Neutrophil (primary cell): ENCODE data around the gene GATA2.

Experiments used
- H3K27ac ChIP-seq: fragments of 200-600 bp; sonication (generic); 2 replicates; pipeline ENCODE4 v1.5.1; 2016; ENCODE audit warnings: mild to moderate bottlenecking, moderate library complexity
- H3K27me3 ChIP-seq: fragments of 200-600 bp; sonication (generic); 2 replicates; pipeline ENCODE4 v1.6.0; 2016; ENCODE audit warnings: mild to moderate bottlenecking
- H3K36me3 ChIP-seq: fragments of 200-600 bp; sonication (generic); 2 replicates; pipeline ENCODE4 v1.5.1; 2017
- H3K4me1 ChIP-seq, 2 experiments: fragments of 200-600 bp in 1 of 2; sonication (generic) in 1 of 2; 1 replicate in 1 of 2; 2 replicates in 1 of 2; pipeline versions ENCODE4 v1.5.1 to v1.6.1; 2013 to 2016; ENCODE audit warnings: low read depth in 1 of 2, low read length in 1 of 2, mild to moderate bottlenecking in 1 of 2, moderate library complexity in 1 of 2; ENCODE audit not compliant: control insufficient read depth in 1 of 2, insufficient read depth in 1 of 2
- H3K4me3 ChIP-seq, 2 experiments: fragments of 200-600 bp in 1 of 2; sonication (generic) in 1 of 2; 1 replicate in 1 of 2; 2 replicates in 1 of 2; pipeline ENCODE4 v1.5.1; 2013 to 2016; ENCODE audit warnings: low read depth in 1 of 2, low read length in 1 of 2, mild to moderate bottlenecking in 1 of 2, moderate library complexity in 1 of 2
- H3K9me3 ChIP-seq: fragments of 200-600 bp; sonication (generic); 2 replicates; pipeline ENCODE4 v1.5.1; 2016
- TF ChIP-seq, protein P1 (sequence below): fragments of 200-600 bp; sonication (generic); IDR thresholded peaks from 2 replicates; pipeline ENCODE4 v1.5.1; 2016; ENCODE audit warnings: antibody characterized with exemption

GATA2 gene

DNA sequence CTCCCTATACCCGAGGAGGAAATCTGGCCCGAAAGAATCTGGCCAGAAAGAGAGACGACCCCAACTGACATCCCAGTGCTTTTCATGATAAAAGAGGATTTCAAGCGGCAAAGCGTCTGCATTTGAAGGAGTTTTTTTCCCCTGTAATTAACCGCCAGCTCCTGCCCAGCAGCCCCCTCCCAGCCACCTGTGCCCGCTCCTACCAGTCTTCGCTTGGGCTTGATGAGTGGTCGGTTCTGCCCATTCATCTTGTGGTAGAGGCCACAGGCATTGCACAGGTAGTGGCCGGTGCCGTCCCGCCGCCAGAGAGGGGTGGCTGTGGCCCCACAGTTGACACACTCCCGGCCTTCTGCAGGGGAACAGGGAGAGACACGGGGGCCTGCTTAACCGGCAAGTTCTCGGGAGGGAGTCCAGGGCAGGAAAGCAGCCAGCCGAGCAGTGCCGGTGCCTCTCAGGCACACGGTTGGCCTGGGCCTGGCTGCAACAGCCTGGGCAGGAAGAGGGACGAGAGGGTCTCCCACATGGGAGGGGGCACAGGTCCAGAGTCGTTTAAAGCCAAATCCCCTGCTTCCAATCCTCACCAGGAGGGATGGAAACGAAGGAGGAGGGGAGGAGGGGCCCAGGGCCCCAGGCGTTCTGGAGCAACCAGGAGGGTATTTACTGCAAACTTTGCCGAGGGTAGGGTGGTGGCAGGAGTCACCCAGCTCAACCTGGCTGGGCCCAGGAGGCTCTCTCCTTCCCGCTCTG is 9.2 kb downstream of the GATA2 start:
- Histone ChIP-seq H3K4me1 (peaks cover 24 to 25% of the 10 kb centered on the region in 2 experiments), H3K27me3 (peaks cover 100% of the 10 kb centered on the region), H3K4me3 (no peak overlapping the region), H3K9me3 (no peaks in the 10 kb centered on the region), H3K27ac (no peak overlapping the region), H3K36me3 (no peaks in the 10 kb centered on the region)
- TF ChIP-seq, protein P1, sequence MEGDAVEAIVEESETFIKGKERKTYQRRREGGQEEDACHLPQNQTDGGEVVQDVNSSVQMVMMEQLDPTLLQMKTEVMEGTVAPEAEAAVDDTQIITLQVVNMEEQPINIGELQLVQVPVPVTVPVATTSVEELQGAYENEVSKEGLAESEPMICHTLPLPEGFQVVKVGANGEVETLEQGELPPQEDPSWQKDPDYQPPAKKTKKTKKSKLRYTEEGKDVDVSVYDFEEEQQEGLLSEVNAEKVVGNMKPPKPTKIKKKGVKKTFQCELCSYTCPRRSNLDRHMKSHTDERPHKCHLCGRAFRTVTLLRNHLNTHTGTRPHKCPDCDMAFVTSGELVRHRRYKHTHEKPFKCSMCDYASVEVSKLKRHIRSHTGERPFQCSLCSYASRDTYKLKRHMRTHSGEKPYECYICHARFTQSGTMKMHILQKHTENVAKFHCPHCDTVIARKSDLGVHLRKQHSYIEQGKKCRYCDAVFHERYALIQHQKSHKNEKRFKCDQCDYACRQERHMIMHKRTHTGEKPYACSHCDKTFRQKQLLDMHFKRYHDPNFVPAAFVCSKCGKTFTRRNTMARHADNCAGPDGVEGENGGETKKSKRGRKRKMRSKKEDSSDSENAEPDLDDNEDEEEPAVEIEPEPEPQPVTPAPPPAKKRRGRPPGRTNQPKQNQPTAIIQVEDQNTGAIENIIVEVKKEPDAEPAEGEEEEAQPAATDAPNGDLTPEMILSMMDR, result no peak

DNA sequence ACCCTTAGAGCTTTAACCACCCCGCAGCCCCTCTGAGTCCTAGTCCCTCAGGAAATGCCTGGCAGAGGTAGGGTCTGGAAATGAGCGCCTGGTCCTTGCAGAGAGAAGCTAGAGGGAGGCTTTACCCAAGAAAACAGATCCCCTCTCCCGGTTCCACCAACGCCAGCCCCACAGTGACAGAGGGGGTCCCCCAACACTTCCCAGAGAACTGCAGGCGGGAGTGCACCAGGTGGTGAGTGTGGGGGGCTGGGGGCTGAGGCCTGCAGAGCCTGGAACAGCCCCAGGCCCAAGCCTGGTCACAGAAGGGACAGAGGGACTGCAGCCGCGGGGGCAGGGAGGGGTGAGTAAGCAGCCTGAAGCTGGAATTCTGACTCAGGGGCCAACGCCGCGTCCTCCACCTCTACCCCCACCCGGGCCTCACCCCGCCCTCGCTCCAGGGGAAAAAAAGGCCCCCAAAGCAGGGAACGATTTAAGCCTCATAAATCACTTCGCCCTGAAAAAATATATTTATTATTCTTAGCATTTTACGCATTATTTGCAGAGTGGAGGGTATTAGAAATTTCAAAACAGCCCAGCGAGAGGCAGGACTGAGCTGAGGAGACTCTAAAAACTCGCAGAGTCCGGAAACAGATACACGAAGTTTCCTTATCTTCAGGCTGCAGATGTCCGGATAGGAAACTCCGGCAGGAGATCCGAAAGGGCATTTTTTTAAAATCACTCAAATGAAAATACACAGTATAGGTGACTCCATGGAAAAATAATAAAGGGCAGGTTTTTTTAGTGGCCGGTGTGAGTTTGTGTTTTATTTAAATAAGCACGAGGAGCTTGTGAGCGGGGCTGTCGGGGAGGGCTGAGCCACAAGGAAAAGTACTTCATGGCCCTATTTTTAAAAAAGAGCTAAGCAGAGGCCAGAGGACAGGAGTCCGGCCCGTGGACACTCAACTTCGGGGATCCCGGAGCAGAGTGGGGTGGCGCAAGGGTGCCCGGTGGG is 10.0 kb downstream of the GATA2 start:
- no peaks in the 10 kb centered on the region for H3K36me3 ChIP-seq
- H3K27me3 ChIP-seq, result peaks cover 98% of the 10 kb centered on the region
- no peak overlapping the region for H3K4me3 ChIP-seq
- peaks cover 15 to 17% of the 10 kb centered on the region in 2 experiments for H3K4me1 ChIP-seq
- TF ChIP-seq, protein P1, result no peak
- no peaks in the 10 kb centered on the region for H3K9me3 ChIP-seq
- H3K27ac ChIP-seq, result no peak overlapping the region

DNA sequence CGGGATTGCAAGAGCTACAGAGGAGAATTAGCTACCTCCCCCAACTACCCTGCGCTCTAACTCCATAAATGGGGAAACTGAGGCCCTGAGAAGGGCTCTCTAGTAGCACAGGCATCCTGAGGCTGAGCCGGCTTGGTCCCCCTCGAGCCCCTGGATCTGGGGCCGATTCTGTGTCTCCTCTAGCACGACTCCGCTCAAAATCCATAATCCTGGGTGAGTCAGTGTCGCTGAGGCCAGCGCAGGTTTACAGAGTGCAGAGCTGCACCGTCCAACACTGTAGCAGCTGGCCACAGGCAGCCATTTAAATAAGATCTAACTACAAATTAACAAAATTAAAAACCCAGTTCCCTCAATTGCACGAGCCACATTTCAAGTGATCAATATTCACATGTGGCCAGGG is 10.8 kb downstream of the GATA2 start:
- Histone ChIP-seq H3K27ac (no peak overlapping the region), H3K27me3 (peaks cover 98% of the 10 kb centered on the region), H3K9me3 (no peaks in the 10 kb centered on the region), H3K36me3 (no peaks in the 10 kb centered on the region), H3K4me1 (peaks cover 7 to 9% of the 10 kb centered on the region in 2 experiments), H3K4me3 (no peak overlapping the region)
- TF ChIP-seq, protein P1, result no peak

DNA sequence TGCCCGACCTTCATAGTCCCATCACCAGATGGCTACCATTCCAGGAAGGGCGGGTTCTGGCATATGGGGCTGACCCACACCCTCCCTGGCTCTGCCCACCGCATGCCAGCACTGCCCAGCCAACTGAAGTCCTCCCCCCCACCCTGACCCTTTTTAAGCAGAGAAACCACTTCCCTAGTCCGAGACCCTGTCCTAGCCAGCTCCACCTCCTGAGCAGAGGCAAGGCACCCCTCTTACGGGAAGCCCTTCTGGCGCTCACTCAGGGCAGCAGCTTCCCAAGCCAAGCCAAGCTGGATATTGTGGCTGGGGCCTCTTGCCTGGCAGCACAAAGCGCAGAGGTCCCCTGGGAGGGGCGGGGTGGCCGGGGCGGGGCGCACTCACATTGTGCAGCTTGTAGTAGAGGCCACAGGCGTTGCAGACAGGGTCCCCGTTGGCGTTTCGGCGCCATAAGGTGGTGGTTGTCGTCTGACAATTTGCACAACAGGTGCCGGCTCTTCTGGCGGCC is 11.5 kb downstream of the GATA2 start:
- Histone ChIP-seq H3K9me3 (no peaks in the 10 kb centered on the region), H3K36me3 (no peaks in the 10 kb centered on the region), H3K27me3 (peaks cover 94% of the 10 kb centered on the region), H3K4me3 (no peak overlapping the region), H3K27ac (no peak overlapping the region), H3K4me1 (peaks cover under 1 to 2% of the 10 kb centered on the region in 2 experiments)
- TF ChIP-seq, protein P1, result no peak

DNA sequence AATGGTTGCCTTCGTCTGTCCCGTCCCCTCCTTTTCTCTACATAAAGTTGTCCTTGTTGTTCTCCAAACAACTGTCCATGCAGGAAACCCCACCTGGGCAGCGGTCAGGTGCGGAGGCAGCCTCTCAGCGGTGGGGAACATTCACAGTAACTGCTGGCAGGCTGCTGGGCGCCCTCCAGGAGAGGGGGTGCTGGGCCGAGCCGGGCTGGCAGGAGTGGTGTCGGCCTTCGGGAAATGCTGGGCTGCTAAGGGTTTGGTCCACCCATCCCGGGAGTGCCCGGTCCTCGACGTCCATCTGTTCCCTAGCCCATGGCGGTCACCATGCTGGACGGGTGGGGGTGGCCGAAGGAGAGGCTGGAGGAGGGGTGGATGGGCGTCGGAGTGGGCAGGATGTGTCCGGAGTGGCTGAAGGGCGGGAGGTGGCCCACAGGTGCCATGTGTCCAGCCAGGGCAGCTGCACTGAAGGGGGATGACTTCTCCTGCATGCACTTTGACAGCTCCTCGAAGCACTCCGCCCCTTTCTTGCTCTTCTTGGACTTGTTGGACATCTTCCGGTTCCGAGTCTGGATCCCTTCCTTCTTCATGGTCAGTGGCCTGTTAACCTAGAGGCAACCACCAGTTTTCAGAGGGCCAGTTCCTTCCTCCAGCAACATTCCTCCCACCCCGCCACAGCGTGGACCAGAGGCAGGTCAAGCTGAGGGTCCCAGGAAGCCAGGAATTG is 12.1 kb downstream of the GATA2 start:
- no peak overlapping the region for H3K27ac ChIP-seq
- peaks cover 87% of the 10 kb centered on the region for H3K27me3 ChIP-seq
- H3K4me3 ChIP-seq, result no peak overlapping the region
- TF ChIP-seq, protein P1, result no peak
- no peaks in the 10 kb centered on the region for H3K36me3 ChIP-seq
- no peaks in the 10 kb centered on the region for H3K9me3 ChIP-seq
- H3K4me1 ChIP-seq, result no peaks in the 10 kb centered on the region
